Measurements from ENCODE around the gene CELF2. TPM values are rescaled to one million over a fixed set of nuclear protein-coding genes. Genes with fewer than 3 reads are reported as not detected.

Gene CELF2
- total RNA-seq, 1 experiment from 2014 or later = 0.27 TPM

DNA sequence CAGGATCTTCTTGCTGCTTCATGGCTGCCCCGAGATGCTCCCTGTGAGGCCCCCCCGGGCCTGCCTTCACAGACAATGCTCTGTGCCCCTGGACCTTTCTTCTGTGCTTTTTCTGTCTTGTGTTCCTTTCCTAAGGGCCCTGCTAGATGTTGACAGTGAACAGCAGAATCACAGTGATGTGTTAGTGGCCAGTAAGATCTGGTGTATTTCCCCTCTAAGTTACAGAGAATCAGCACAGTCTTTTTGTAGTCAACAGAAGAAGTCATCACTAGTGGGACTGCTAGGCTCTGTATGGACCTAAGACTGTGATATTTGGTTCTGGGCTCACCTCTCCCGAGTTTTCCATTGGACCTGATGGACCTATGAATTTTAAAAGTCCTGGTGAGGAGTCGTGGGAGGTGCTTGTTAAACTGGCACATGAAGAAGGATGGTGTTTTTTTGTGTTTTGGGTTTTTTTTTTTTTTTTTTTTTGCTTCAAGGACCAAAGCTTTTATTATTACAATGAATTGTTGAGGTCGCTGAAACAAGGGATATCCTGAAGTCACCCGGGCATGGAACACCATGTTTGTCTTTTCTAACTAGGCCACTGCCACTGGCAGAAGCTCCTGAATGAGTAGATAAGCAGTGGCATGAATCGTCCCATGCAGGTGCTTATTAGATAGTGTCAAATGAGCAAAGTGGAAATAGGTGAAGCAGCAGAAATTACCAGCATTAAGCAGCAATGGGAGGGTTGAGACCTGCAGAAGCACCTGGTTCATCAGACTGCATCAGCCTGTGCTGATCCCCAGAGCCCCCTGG lies 194.8 kb downstream of the CELF2 start:
- no peak for DNase-seq (ENCODE audit: extremely low read depth, low read depth)

DNA sequence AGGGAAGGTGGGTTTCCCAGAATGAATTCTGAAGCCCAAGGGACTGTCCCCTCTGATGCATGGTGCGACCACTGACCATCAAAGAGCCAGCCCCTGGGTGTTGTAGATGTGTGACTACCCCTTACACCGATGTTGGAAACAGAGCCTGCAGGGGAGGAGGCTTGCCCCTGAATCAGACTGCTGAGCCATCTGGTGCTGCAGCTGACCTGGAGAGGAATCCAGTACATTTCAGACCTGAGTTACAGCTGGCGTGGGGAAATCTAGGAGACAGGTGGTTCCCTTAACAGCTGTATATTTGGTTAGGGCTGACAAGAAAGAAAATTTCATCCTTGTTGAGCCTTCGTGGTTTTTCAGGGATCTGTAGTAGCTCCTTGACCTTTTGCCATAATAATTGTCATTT lies 195.5 kb downstream of the CELF2 start:
- no peak for DNase-seq (ENCODE audit: extremely low read depth, low read depth)

DNA sequence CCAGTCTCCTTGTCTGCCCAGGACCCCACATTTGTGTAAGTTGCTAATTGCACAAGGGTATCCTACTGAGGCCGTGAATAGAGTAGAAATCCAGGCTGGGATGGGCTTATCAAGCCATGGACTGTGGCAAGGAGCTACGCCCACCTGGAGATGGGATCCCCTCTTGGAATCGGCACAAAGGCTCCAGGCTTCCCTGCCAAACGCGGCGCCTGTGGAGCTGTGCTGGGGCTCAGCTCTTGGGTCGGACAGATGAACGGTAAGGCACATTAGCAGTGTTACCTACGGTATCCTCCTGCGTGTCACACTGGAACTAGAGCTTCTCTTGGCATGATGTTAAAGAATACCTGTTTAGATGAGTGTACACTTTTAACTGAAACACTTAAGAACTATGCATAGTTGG lies 196.7 kb downstream of the CELF2 start:
- DNase-seq (ENCODE audit: extremely low read depth, low read depth) = no peak

DNA sequence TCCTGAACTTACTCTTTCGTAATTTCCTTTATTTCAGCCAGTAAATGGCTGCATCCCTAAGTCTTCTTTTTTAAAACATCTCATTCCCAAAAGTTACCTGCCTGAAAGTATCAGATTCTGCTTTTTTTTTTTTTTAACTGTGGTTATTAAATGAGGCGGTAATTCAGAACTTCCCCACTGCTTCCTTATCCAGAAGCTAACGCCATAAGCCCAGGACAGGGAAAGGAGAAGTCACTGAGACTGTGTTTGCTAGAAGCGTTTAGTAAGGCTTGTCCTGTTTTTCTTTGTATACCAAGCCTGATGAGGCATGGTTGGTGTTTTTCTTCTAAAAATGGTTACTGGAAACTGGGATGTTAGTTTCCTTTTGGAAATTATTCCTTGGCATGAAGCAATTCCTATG lies 197.8 kb downstream of the CELF2 start:
- no peak for DNase-seq (ENCODE audit: extremely low read depth, low read depth)

DNA sequence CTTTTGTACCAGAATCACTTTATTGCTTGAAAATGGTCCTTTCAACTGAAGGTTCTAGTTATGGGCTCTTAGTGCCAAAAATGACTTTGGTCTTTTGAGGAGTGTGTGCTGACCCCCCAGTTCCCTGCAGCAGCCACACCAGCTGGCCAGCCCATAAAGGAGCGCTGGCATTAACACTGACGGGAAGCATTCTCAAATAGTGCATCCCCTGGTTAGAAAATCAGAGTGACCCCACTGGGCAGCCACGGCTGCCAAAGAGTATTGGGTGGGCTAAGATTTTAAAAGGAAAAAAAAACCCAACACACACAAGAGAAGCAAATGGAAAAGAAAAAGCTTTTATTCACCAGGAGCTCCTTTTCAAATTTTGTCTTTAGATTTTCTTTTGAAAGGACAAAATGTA lies 199.8 kb downstream of the CELF2 start:
- DNase-seq (ENCODE audit: extremely low read depth, low read depth) = no peak

DNA sequence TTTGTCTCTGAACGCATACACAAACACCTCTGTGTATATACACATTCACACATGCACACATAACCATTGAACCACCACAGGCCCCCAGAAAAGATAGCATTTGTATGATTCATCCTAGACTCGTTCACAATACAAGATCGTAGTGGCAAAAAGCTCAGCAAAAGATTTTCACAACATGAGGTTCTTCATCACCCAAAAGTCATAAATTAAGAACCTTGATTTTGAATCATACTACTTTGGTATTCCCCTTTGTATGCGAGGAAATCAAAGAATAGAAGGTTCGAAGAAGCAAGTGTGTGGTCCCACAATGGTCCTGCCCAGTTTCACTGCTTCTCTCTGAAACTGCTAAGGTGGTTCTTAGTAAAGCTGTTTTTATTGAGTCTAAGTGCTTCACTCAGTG lies 200.7 kb downstream of the CELF2 start:
- DNase-seq (ENCODE audit: extremely low read depth, low read depth) = no peak

DNA sequence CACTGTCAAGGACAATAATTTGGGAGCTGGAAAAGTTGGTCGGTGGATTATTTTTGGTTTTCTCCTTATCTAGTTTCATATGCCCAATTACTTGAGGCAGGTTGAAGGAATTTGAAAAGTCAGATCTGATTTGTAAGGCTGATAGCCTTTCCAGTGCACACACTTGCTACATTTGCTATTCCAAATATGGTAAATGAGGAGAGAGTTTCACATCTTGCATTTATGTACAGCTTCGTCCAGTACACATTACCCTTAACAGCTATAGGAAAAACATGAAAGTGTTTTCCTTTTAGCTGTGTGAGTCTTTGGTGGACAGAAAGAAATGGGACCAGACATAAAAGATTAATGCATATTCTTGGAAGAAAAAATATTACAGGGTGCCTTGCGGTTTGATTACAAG lies 201.8 kb downstream of the CELF2 start:
- DNase-seq (ENCODE audit: extremely low read depth, low read depth) = no peak

DNA sequence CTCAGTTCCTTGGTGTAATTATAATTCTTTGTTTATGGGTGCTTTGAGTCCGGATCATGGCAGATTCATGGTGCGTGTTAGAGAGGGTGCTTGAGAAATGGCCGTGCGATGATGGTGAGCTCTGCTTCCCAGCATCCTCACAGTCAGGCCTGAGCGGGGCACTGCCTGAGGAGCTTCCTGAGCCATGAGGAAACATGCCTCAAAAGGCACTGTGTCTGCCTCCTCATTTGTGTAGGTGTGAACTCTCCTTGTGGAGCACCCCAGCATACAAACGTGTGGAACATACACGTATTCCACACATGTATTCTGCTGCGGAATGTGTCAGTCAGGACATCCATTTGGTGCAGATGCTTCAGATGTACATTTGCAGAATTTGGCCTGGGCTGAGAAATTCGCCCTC lies 205.4 kb downstream of the CELF2 start:
- DNase-seq (ENCODE audit: extremely low read depth, low read depth) = no peak

DNA sequence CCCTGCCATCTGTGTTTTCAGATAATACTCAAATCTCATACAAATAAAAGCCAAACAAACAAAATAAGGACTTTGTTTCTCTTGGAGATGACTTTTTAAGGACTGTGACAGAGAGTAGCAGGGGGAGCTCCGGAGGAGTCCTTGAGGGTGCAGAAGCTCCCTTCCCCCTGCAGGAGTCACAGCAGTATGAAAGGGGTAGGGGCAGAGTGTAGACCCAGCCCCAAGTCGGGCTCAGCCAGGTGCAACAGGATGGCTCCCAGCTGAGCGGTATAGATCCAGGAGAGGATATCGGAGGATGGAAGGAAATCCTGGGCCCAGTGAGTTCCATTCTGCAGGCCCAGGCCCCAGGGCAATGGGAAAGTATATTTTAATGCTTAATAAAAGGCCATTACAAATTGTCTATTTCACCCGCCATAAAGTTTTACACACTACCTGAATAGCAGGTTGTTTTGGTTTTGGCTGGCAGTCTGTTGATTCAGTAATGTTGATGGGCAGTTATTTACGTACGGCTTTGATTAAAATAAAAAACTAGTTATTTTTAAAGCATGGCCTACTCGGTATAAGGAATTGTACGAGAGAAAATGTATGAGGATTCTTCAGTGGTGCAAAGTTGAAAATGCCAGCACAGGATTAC lies 206.0 kb downstream of the CELF2 start:
- DNase-seq (ENCODE audit: extremely low read depth, low read depth) = no peak

DNA sequence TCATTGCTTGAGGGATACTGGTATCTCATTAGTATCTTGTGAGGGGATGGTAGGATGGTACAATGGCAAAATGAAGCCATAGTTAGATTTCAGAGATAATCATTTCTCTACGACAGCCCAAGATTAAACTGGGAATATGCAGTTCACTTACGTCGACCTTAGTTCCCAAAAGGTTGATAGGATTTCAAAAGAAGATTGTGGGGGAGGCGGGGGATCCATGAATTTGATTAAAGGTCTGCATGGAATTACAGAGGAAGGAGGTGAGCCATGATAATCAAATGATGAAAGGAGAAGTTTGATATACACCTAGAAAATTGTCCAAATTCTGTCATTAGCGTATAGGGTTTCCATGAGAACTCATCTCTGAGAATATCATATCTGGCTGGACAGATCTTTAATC lies 206.6 kb downstream of the CELF2 start:
- DNase-seq (ENCODE audit: extremely low read depth, low read depth) = no peak

DNA sequence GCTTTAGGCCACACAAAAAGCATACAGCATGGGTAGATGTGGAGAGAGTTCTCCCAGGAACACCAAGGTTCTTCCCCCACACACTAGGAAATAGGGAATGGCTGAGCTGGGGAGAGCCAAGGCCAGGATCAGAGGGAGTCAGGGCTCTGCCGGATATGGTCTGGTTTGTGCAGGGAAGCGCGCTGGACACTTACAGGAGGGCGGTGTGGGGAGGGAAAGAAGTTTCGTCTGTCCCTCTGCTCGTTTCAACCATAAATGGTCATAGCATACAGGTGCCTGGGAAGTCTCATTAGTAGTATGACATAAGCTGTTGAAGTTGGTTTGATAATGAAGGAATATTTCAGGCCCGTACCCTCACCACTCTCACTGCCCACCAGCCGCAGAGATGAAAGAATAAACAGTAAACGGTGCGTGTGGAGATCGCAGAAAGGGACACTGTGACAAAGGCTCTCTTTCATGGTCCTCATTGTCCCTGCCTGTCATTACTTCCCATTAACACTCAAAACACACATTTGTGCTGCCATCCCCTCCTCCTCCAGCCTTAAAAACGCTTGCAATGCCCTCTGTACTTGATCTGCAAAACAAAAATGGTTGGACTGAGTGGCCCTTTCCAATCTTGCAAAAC lies 207.2 kb downstream of the CELF2 start:
- DNase-seq (ENCODE audit: extremely low read depth, low read depth) = no peak

DNA sequence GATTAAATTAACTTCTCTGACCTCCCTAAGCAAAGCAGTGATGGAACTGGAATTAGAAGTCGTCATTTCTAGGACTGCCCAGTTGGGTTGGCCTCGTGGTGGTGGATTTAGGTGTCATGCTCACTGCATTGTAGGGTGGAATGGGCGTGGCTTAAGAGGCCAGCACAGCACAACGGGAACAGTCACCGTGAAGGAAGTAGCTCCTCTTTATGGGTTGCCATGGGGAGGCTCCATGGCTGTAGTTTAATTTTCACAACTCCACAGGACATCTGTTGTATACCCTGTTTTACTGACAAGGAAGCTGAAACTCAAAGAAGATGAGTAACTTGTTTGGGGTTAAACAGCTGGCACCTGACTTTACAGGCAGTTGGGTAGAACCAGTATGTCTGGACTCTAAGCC lies 208.3 kb downstream of the CELF2 start:
- no peak for DNase-seq (ENCODE audit: extremely low read depth, low read depth)

DNA sequence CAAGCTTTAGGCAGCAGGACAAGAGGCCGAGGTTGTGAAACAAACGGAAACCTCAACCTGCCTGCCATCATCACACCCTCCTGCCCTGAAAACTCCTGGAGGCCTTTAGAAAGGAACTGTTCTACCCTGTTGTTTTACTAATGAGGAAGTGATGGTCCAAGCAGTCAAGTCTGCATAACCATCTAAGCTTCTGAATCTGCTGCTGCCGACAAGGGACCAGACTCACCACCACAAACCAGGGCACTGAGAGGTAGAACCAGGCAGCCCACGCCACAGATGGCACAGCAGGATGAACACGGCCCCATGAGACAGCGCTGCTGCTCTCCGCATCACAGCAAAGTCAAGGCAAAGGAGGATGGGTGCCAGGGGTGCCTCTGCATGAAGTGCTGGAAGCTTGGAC lies 209.4 kb downstream of the CELF2 start:
- no peak for DNase-seq (ENCODE audit: extremely low read depth, low read depth)

DNA sequence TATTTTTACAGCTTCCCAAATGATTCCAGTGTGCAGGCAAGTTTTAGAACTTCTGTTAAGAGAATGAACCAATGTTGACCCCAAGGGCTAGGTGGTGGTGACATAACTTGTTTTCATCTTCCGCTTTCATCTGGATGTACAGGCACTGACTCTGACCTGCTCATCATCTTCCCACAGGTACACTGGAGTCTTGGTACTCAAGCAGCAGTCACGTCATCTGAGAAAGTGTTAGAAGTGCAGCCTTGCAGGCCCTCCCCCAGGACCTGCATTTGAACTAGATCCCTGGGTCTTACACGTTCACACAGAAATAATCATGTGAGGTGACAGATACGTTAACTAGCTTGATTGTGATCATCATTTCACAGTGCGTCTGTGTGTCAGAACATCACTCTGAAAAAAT lies 212.2 kb downstream of the CELF2 start:
- DNase-seq (ENCODE audit: extremely low read depth, low read depth) = no peak

DNA sequence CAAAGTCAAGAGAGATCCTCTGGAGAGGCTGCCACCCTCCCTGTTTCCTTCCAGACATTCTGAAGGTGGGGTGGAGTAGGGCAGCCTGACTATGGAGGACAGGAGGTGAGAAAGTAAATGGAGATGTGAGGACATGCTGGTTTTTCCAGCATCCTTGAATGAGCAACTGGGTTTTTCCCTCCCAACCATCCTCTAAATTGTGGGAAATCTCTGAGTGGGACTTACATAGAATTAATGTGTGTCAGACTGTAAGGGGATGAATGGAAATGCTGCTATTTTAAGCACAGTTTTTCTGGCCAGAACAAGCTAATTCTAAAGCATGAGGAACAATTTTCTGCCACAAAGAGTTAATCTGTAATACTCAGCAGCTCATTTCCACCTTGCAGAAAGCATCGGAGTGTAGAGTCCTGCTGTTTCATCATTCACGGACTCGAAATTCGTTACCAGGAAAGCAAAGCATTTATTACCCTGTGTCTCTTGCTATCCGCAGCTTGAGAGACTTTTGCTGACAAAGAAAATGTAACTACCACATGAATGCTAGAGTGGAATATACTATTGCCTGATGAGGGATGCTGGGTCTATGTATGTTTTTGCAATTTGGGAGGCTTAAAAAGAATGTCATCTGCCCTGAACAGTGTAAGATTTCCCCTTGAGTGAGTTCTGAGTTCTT lies 213.0 kb downstream of the CELF2 start:
- no peak for DNase-seq (ENCODE audit: extremely low read depth, low read depth)

DNA sequence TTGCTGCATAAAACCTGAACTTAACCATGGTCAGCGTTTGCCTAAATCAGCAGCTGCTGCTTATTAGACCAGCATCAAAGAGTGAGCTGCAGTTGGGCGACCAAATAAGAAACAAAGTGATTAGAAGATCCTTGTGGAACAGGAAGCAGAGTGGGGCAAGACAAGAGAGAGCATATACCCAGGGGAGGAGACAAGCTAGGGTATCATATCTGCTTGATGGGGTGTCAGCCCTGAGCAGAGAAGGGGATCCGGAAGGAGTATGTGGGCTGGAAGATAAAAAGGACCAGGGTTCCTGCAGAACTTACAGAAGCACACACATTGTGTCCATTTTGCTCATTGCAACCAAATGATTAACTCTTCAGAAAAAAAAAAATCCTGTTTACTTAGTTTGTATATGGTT lies 213.6 kb downstream of the CELF2 start:
- DNase-seq (ENCODE audit: extremely low read depth, low read depth) = no peak

DNA sequence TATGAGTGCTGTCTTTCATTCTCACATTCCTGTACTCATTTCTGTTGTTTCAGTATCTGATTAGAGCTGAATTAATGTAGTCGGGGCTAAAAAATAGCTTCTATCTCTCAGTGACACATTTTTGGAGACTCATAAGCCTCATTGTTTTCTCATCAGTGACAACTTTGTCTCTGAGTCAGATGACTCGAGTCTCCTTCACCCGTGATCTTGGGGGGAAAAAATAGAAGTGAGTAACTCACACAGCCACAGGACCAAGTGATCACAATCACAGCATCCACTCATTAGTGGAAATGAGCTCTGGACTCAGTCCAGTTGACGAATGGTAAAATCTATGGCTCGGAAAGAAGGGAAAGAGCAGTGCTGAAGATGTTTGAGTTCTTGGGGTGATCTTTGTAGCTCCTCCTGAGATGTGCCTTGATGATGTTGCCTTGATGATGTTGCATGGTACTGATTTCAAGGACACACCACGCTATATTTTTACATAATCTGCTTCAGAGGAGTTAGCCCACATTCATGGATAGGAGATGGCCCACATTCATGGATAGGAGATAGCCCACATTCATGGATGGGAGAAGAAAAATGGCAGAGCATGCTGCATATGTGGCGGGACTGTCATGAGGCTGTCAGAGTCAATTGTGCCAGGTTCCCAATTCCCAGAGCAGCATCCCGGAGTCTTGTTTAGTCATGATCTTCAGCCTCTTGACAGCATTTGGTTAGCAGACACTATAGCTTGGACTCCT lies 214.7 kb downstream of the CELF2 start:
- no peak for DNase-seq (ENCODE audit: extremely low read depth, low read depth)

DNA sequence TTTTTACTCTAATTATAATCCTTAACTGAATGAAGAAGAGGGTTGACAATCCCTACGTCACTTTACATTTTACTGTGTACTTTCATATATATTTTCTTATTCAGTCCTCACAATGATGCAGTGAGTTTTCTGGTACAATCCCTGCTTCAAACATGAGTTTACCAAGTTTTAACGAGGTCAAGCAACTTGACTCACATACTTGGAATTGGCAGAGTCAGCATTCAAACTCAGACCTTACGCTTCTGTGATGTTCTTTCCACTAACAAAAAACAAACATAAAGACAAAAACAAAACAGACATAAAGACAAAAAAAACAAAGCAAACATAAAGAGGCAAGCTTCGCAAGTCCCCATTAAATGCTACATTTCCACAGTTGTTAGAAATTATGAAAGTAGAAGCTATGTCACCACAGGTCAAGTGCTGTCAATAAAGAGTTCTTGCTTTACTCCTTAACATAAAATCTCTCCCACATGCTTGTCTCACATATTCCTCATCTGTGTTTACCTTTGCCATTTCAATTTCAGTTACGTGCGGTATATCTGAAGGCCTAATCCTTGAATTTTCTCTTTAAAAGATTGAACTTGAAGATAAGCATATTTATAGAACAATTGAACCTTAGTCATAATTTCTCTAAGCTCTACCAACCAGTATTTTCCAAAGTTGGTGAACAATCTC lies 217.3 kb downstream of the CELF2 start:
- DNase-seq (ENCODE audit: extremely low read depth, low read depth) = no peak

DNA sequence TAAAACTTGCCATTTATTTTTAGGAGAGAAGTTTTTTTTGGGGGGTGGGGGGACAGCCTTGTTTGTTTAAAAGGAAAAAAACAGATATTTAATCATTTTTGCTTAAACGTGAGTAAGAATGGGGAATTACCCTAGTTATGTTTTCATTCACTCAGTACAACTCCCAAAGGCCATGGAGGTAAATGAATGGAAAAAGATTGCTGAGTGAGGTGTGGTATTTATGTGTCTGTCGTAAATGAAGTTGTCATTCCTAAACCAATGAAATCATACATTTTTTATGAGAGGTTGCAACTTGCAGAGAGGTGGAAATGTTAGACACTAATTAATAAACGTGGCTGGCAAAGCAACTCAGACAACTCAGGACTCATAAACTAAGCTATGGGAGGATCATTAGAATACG lies 218.1 kb downstream of the CELF2 start:
- no peak for DNase-seq (ENCODE audit: extremely low read depth, low read depth)

DNA sequence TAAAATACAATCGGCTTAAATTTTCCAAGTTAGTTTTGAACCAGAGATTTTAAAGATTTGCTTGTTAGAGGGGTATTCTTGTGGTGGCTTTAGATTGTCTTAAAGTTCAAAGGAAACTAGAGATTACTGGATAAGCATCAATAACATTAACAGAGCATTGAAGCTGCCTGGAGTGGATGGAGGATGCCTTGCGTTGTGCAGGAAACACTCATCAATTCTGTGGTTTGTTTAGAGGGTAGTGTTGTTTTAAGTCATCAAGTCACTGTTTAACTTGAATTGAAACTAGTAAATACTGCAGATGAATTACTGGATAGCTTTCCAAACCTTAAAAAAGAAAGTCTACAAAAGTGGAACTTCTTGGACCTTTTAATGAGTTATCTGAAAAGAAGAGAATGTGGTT lies 218.6 kb downstream of the CELF2 start:
- DNase-seq (ENCODE audit: extremely low read depth, low read depth) = no peak

All from NCI-H460 (cell line).